NCI-H748 (cell line): ENCODE data around the gene INTS7.
"Not testable (repeated sequence)": the region's sequence is repeated elsewhere in the genome, so short reads cannot be mapped to it uniquely, and the experiment has no call there.

ENCODE experiments used
- DNase-seq: peaks from one replicate; lab custom pipeline; 2025; ENCODE audit not compliant: unreplicated experiment; lab: John Stamatoyannopoulos, UW

INTS7 gene

DNA sequence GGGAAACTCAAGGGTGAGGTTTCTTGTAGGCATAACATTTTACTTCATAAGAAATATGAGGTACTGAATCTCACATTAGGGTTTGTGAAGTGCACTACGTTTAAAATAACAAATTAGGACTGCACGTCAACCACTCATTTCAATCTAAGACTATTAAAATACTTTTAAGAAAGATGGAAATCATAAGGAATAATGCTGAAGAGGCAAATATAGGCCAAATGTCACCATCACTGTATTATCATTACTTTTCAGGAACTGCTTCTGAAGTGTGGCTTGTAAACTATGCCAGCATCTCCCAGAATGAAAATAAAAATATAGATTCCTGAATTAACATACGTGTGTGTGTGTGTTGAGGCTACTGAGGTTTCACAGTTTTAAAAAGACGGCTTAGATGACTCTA, 56.8 kb downstream of the INTS7 start:
- DNase-seq: no peak

DNA sequence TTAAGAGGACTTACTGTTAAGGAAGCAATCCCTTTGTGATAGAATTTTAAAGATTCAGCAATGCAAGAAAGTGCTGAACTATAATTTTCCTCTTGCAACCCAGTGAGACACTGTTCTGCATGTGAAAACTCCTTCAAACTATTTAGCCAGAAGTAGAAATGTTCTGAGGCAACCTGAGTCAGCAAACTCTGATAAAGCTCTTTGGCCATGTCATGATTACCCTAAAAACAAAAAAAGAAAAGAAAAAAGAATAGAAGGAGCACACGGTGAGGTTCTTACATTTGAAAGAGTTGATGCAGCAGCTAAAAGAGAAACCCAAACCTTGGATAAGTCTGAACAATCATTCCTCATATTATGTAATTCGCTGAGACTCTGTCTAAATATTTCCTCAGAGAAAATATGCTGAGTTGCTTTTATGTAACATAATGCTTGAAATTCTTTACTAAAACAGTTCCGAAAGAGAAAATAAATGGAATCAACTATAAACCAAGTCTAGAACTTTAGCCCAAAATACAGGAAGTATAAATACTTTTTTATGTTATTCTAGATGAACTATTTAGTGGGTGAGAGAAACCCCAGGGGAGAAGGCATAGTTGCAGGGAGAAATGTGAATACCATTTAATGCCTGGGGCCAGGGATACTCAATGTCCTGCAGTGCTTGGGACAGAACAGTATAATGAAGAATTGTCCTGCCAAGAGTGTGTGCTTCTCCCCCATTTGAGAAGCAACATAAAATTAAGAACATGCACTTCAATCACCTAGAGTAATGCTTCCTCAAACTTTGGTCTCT, 60.0 kb downstream of the INTS7 start:
- no peak for DNase-seq

DNA sequence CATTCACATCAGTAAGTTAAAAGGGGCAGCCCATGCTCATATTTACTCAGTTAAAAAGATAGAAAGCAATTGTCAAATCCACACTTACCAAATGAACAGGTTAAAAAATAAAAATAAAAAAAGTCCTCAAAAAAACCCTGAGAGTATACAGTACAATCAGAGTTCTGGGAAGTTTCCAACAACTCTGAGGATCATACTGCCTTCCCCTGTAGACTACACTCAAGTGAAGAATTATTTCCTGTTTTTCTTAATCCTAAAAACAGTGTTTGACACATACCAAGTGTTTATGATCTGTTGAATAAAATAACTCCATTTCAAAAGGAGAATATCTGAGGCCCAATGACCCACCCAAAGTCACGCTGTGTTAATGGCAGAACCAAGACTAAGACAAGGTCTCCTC, 61.8 kb downstream of the INTS7 start:
- DNase-seq: no peak

DNA sequence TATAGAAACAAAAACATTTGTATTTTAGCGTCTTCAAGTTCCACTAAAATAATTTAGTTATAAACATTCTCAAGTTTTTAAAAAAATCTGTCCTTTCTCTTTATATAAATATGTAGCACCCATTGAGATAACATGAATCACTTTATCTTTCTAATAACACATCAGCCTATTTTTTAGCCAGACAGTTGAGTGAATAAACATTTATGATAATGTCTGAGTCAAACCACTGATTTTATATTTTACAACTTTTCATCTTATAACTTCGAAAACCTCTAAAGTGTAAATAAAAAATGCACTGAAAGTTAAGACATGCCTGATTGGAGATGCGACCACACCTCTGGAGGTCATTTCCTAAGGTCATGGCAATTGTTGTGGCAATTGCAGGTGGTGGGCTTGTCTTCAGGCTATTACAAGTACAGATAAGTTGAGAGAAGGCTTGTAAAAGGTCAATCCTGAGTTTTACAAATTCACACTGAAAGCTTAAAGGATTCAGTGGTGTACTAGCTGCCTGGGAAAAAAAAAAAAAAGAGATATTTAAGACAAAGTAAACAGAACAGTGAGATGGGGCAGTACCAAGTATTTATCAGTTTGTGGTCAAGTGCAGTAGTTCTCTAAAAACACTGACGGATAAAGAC, 67.0 kb downstream of the INTS7 start:
- no peak for DNase-seq

DNA sequence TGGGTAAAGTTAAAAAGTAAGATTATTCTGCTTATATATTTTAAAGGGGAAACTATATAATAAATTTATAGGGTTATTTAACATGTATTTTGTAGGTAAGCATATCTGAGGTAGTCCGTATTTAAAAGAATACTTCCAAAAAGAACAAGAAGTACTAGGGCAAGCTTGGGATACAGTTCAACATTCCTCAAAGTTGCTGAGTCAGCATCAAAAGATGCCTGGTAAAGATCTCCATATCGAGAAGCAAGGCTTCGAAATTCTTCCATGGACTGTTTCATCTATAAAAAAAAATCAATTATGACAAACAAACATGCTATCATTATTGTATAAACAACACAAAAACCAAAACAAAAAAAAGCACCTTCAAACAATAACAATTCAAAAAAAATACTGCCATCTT, 67.7 kb downstream of the INTS7 start:
- DNase-seq: no peak

DNA sequence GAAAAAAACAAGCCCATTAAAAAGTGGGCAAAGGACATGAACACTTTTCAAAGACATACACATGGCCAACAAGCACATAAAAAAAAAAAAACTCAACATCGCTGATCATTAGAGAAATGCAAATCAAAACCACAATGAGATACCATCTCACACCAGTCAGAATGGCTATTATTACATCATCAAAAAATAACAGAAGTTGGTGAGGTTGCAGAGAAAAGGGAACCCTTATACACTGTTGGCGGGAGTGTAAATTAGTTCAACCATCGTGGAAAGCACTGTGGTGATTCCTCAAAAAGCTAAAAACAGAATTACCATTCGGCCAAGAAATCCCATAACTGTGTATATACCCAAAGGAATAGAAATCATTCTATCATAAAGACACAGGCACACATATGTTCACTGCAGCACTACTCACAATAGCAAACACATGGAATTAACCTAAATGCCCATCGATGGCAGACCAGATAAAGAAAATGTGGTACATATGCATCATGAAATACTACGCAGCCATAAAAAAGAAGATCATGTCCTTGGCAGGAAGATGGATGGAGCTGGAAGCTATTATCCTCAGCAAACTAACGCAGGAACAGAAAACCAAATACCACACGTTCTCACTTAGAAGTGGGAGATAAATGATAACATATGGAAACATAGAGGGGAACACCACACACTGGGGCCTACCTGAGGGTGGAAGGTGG, 70.1 kb downstream of the INTS7 start:
- DNase-seq: no peak

DNA sequence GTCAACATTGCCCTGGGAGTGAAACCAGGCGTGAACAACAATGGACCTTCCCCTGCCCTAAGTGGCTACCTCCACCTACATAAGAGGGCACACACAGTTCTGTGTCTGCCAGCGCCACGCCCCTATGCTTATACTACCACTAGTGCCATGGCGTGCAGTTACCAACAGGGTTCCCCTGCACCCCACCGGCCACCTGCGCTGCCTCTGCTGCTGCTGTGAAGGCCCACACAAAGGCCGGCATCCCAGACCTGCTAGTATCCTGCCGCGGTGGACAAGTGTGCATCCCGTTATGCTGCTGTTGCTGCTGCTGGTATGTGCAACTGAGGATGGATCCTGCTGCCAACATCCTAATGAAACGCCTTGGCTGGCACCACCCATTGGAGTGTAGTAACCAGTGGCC, 75.7 kb downstream of the INTS7 start:
- DNase-seq: peak; percentile 4

DNA sequence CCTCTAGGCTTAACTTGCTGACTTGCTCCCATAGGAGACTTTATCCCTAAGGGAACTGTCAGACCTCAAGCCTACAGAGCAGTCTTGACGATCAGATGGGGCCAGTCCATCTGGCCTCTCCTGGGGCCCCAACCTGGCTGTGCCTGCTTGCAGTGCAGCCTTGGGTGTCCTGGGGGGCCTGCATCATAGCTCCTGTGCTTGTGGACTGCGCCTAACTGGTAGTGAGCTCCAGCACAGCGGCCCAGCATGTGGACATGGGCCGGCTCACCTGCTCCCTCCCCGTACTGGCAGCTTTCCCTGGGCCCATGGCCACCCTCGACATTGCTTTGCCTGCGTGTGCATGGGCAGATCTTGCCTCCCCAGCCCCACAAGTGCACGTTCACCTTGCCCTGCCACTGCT, 76.1 kb downstream of the INTS7 start:
- no peak for DNase-seq

DNA sequence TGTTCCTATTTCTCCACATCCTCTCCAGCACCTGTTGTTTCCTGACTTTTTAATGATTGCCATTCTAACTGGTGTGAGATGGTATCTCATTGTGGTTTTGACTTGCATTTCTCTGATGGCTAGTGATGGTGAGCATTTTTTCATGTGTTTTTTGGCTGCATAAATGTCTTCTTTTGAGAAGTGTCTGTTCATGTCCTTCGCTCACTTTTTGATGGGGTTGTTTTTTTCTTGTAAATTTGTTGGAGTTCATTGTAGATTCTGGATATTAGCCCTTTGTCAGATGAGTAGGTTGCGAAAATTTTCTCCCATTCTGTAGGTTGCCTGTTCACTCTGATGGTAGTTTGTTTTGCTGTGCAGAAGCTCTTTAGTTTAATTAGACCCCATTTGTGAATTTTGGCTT, 81.3 kb downstream of the INTS7 start:
- DNase-seq: not testable (repeated sequence)

DNA sequence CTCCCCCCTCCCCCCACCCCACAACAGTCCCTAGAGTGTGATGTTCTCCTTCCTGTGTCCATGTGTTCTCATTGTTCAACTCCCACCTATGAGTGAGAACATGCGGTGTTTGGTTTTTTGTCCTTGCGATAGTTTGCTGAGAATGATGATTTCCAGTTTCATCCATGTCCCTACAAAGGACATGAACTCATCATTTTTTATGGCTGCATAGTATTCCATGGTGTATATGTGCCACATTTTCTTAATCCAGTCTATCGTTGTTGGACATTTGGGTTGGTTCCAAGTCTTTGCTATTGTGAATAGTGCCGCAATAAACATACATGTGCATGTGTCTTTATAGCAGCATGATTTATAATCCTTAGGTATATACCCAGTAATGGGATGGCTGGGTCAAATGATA, 81.8 kb downstream of the INTS7 start:
- DNase-seq: not testable (repeated sequence)

DNA sequence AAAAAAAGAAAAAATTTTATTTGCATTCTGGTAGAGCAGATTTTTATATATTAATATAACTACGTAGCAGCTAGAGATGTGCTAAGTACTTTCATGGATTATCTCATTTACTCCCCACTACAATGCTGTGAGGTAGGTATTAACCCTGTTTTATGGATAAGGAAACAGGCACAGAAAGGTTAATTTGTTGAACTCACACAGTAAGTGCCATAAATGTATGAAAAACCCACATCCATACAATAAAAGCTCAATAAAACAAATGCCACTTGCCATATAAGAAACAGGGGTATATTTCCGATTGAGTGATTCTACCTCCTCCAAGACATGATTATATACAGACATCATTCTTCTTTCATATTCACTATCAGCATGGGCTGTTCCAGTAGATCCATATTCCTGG, 83.1 kb downstream of the INTS7 start:
- DNase-seq: no peak

DNA sequence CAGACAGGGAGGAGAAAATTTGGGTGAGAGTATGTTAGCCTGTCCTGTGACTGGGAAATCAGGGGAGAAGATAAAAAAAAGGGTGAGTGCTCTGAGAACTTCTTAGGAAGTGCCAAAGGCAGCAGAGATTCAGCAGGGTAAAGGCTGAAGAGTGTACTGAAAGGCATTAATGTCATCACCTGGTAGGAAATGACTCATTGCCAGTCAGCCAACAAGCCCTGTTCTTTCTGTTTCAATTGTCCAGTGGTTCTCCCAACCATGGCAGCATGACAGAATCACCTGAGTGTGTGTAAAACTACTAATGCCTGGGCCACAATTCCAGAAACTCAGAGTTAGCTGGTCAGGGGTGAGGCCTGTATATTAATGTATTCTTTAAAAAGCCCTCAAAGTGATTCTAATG, 83.5 kb downstream of the INTS7 start:
- no peak for DNase-seq

DNA sequence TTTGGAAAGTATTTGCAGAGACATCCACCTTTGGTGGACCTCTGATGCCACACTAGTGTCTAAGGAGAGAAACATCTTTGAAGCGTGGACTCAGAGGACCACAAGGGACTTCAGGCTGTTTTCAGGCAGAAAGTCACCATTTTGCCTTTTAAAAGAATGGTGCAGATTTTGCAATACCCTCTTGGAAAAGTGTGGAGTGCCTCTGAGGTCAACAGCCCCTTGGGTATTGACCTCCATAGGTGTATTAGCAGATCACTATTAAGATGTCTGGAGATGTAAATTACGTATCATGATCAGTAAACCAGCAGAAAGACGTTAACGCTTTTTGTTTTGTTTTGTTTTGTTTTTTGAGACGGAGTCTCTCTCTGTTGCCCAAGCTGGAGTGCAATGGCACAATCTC, 87.0 kb downstream of the INTS7 start:
- DNase-seq: no peak

DNA sequence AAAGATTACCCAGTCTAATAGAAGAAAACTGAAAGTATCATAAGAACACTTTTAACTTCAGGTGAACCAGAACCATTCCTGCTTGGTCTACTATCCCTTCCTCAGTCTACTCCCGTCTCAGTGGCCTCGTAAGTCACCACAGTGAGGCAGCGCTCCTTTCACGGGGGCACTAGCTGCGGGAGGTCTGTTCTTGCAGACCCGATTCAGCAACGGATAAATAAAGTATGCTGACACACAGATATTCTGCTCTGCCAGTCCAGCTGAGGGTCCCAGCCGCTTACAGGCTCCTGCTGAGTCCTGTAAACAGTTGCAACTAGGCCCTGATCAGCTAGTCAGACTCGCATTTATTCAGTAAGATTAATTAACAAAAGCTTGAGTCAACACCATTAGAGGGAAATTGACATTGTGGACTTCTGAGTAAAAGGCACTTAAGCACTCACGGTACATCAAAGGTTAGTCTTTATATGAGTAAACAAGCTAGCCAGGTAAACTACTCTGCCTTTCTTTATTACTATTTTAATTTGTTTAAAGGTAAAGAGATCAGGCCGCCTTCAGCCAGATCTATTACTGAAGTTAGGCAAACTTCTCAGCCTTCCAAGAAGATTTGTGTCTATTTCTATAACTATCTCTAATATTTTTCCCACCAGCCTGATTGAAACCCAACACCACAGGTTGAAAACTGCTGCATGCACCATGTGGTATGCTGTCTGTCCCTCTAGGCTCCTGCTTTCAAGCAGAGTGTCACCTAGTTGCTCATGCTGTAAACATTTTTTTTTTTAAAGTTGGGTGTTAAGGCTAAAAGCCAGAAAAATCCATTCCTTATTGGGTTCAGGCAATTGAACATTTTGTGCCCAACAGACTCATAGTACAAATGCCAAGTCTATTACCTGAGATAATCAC, 87.7 kb downstream of the INTS7 start:
- DNase-seq: peak; percentile 98

DNA sequence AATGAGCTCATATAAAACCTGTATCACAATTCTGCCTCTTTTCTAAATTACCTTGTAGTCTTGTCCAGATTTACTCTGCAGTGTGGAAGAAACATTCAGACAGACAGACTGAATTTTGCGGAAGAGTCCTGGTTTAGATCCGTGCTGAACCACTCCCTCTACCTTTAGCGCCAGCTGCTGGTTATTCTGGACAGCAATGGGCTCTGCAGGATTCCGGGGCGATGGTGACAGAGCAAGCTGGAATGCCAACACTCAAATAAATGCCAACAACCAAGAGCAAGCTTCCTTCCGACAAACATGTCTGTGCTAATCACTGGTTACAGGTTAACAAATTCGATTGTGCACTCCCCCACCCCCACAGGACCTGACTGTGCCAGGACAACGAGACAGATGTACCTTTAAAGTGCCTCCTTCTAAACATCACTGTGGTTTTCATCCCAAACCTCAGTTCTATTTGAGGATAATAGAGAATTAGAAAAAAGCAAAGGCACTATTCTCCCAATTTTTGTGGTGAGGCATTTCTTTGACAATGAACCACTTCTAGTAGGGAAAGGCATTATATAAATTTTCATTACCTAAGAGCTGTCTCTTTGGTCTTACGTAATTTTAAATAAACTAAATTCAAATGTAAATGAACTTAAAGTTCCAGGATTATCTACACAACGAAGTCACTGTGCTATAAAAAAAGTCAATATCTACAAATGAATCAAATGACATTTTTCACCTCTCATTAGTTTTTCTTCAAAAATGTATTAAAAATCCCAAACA, 90.4 kb downstream of the INTS7 start:
- DNase-seq: peak; percentile 2

DNA sequence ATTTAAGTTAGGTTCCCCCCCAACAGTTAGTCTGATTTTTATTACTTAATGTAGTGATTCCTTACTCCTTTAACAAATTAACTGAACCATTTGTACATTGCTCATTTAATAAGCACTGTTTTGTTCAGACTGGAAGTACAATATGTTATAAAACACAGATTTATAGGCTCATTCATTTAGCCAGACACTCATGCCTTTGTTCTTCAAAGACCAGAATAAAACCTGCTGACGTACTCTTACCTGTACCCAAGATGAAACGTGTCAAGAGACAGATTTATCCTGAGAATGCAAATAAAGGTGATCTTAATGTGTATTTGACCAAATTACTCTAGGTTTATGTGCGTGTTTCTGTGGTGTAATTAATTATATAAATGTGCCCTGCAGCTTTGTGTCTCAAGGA, 92.8 kb downstream of the INTS7 start:
- peak; percentile 42 for DNase-seq

DNA sequence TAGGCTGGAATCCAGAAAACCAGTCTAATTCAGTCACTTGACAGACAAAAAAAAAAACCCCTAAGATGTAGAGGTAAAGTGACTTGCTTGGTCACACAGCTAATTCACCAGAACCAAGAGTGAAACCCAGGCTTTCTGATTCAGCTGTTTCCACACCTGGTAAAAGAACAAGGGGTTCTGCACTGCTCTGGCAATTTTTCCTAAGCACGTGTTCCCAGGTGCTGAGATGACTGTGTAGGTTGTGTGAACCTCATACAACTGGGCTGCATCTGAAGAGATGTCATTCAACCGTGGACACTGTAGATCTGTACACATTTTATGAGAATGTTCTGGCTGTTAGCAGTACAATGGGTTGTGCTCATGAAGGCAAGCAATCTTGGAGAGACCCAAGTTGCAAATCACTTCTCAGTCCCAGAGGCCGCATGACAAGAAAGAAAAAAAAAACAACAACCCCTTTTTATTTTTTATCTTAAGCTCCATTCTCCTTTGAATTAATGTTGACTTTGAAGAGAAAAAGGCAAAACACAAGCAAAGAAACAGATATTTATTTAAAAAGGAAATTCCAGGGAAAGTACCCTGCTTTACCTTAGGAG, 95.4 kb downstream of the INTS7 start:
- no peak for DNase-seq

DNA sequence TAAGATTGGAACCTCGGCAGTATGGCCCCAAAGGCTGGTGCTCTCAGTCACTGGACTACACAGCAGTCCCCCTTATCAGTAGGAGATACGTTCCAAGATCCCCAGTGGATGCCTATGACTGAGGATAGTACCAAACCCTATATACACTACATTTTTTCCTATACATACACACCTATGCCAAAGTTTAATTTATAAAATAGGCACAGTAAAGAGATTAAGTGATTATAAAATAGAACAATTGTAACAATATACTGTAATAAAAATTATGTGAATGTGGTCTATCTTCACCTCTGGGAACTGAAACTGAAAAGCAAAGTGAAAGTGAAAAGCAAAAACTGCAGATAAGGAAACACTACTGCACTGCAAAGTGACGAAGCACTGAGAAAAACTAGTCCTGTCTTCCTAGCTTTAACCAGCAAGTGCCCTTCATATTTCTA, 96.8 kb downstream of the INTS7 start:
- no peak for DNase-seq

DNA sequence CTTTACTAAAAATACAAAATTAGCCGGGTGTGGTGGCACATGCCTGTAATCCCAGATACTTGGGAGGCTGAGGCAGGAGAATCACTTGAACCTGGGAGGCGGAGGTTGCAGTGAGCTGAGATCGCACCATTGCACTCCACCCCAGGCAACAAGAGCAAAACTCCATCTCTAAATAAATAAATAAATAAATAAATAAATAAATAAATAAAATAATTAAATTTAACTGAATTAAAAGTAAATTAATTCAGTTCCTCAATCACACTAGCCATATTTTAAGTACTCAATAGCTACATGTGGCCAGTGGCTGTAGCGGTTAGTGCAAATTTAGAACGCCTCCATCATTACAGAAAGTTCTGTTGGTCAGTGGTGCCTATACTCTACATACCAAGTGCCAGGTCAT, 97.9 kb downstream of the INTS7 start:
- DNase-seq: not testable (repeated sequence)

DNA sequence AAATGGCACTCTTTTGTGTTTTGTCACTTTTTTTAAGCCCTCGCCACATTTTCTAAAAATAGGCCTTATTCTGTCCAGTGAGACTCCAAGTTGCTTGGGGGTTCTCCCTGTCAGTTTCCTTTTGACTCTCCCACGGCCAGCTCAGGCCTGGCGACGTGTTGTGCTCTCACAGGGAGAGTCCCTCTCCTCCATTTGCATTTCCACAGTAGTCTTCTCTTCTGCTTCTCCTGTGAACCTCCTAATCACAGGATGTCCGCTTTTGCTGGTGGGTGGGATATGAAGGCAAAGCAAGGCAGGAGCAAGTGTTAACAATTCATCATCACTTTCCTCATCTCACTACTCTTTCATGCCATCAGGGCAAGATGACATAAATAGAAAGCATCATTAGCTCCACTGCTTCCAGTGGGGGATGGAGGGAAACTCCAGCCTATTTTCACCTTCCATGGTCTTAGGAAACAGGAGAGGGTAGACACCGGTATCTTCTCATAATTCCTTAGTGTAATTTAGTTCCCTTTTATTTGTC, 99.8 kb downstream of the INTS7 start:
- no peak for DNase-seq
